GM23248 (cell line): Measurements from ENCODE around the gene XPO4. TPM values are rescaled to one million over a fixed set of nuclear protein-coding genes. Genes with fewer than 3 reads are reported as not detected.

ENCODE experiments used
- DNase-seq: peaks from one replicate; pipeline ENCODE4 v3.0.0-alpha.2; 2015
- H2AFZ ChIP-seq: fragments of 200-600 bp; sonication (generic); 2 replicates; pipeline ENCODE4 v1.6.1; 2016; ENCODE audit warnings: antibody characterized with exemption
- H3F3A ChIP-seq: fragments of 200-600 bp; sonication (generic); 2 replicates; pipeline ENCODE4 v1.6.1; 2016; ENCODE audit warnings: mild to moderate bottlenecking, antibody characterized with exemption, mixed run types; ENCODE audit not compliant: insufficient read depth
- H3K27ac ChIP-seq: fragments of 200-600 bp; sonication (generic); 2 replicates; pipeline ENCODE4 v1.5.1; 2016; ENCODE audit warnings: mild to moderate bottlenecking
- H3K27me3 ChIP-seq: fragments of 200-600 bp; sonication (generic); replicated peaks from 2 replicates; pipeline ENCODE4 v1.6.1; 2016; ENCODE audit warnings: mild to moderate bottlenecking; ENCODE audit not compliant: insufficient read depth
- H3K36me3 ChIP-seq: fragments of 200-600 bp; sonication (generic); 2 replicates; pipeline ENCODE4 v1.6.1; 2016; ENCODE audit warnings: low read depth, mild to moderate bottlenecking
- H3K4me1 ChIP-seq: fragments of 200-600 bp; sonication (generic); 2 replicates; pipeline ENCODE4 v1.6.1; 2016; ENCODE audit warnings: mild to moderate bottlenecking; ENCODE audit not compliant: insufficient read depth
- H3K4me2 ChIP-seq: fragments of 200-600 bp; sonication (generic); one replicate; pipeline ENCODE4 v1.6.1; 2016; ENCODE audit warnings: mild to moderate bottlenecking; ENCODE audit not compliant: unreplicated experiment
- H3K4me3 ChIP-seq: fragments of 200-600 bp; sonication (generic); 2 replicates; pipeline ENCODE4 v1.5.1; 2016; ENCODE audit warnings: mild to moderate bottlenecking
- H3K79me2 ChIP-seq: fragments of 200-600 bp; sonication (generic); 2 replicates; pipeline ENCODE4 v1.6.1; 2016; ENCODE audit warnings: mild to moderate bottlenecking; ENCODE audit not compliant: insufficient read depth
- H3K9ac ChIP-seq: fragments of 200-600 bp; sonication (generic); 2 replicates; pipeline ENCODE4 v1.6.1; 2016; ENCODE audit warnings: mild to moderate bottlenecking
- H3K9me2 ChIP-seq: fragments of 200-600 bp; sonication (generic); 2 replicates; pipeline ENCODE4 v1.6.1; 2016; ENCODE audit warnings: mixed run types, mild to moderate bottlenecking, moderate library complexity; ENCODE audit not compliant: insufficient read depth
- H3K9me3 ChIP-seq: fragments of 200-600 bp; sonication (generic); one replicate; pipeline ENCODE4 v1.6.1; 2017; ENCODE audit warnings: low read depth
- H4K20me1 ChIP-seq: fragments of 200-600 bp; sonication (generic); 2 replicates; pipeline ENCODE4 v1.6.0; 2016; ENCODE audit not compliant: insufficient read depth
- EZH2 ChIP-seq: fragments of 200-600 bp; sonication (generic); IDR thresholded peaks from 2 replicates; pipeline ENCODE4 v1.6.1; 2018; ENCODE audit warnings: antibody characterized with exemption, mild to moderate bottlenecking; ENCODE audit not compliant: insufficient read depth, poor library complexity, severe bottlenecking
- EZH2phosphoT487 ChIP-seq: fragments of 200-600 bp; sonication (generic); IDR thresholded peaks from 2 replicates; pipeline ENCODE4 v1.6.1; 2018; ENCODE audit warnings: antibody characterized with exemption, moderate library complexity, mild to moderate bottlenecking, low read depth; ENCODE audit not compliant: insufficient read depth
- WGBS, 2 experiments: methylation state at CpG; one replicate each; pipeline ENCODE4 v1.1.6; 2015 to 2017; ENCODE audit warnings: low lambda C conversion rate in 2 of 2, low coverage in 1 of 2; ENCODE audit errors: missing lambda C conversion rate in 2 of 2; 5-methylcytosine and 5-hydroxymethylcytosine counted together
- in situ Hi-C: fragments of 300-500 bp; cut with MboI; formaldehyde crosslinking; loops from 2 replicates; pipeline ENCODE4 v1.15.0; 2020
- polyA plus RNA-seq: library from polyadenylated mRNA; unstranded; fragments of >200 nt; fragmentation: Nextera tagmentation; extraction: Ambion mirVana; gene quantifications from 2 replicates; pipeline ENCODE4 v1.2.1, GENCODE V29; 2016
- total RNA-seq: library from RNA; depleted of rRNA; stranded (reverse); fragments of >200 nt; shearing (Covaris generic); gene quantifications from 2 replicates; pipeline ENCODE4 v1.2.3, GENCODE V29; 2014

XPO4 gene
- total and polyA plus RNA-seq, 2 experiments from 2014 or later, result 4.9 to 15.0 TPM

DNA sequence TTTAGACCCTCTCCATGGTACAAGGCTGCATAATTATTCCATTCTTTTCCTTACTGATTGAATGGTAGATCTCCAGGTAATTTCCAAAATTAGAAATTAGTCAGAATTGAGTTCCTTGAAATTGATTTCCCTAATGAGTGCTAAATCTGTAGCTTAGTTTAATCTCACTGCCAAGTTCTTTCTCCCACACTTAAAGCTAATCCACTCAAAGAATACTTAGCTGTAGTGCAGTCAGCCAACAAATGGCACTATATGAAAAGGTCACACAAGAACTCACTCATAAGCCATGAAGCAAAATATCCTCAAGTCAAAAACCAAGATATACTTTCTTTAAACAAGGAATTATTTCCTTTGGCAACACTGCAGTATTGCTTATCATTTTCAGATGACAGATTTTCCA lies 62.0 kb downstream of the XPO4 start:
- Histone ChIP-seq H2AFZ (no peak overlapping the region), H4K20me1 (no peaks in the 10 kb centered on the region), H3K9ac (no peak overlapping the region), H3F3A (no peaks in the 10 kb centered on the region), H3K36me3 (peaks cover 26% of the 10 kb centered on the region), H3K4me3 (no peak overlapping the region), H3K9me2 (no peaks in the 10 kb centered on the region), H3K4me1 (no peaks in the 10 kb centered on the region), H3K4me2 (no peak overlapping the region), H3K79me2 (peaks cover 18% of the 10 kb centered on the region; the same call in 1 of the 2 replicates), H3K27me3 (no peaks in the 10 kb centered on the region), H3K27ac (no peak overlapping the region), H3K9me3 (no peaks in the 10 kb centered on the region)
- no peak for DNase-seq
- in situ Hi-C loops, result loop anchor here (25.0 kb wide), 1 partner anchor 653 kb away; the partner anchor contains the start of gene GJB2
- TF ChIP-seq EZH2phosphoT487, result no peak
- TF ChIP-seq EZH2, result no peak

DNA sequence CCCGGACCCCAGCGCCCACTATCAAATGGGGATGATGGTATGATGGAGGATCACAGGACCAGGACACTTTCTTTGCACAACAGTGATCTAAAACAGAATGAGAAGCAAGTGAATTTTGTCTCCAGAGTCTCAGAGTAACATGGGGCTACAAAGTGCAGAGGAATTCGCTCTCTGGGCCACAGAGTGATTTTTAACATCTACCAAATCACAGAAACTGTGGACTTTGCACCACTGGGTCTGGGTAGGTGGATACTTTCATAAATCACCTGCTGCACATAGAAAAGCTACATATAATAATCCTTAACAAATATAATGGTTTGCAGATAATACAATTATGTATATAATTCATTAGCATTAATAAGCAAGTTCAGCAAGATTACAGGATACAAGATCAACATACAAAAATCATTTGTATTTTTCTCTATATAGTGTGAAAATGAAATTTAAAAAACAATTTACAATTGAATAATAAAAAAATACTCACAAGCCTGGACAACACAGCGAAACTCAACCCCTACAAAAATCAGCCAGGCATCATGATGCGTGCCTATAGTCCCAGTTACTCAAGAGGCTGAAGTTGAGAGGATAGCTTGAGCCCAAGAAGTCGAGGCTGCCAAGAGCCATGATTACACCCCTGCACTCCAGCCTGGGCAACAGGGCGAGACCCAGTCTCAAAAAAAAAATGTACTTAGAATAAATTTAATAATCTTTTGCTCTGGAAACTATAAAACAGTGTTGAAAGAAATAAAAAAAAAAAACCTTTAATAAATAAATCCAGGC lies 68.5 kb downstream of the XPO4 start:
- in situ Hi-C loops, result loop anchor here (10.0 to 25.0 kb wide), 2 partner anchors 339 to 647 kb away; partner anchors contain the start of gene GJB2
- no peaks in the 10 kb centered on the region for H3K4me1 ChIP-seq
- no peaks in the 10 kb centered on the region for H3K9me2 ChIP-seq
- H3K9ac ChIP-seq, result no peak overlapping the region
- H3K27me3 ChIP-seq, result no peaks in the 10 kb centered on the region
- DNase-seq, result no peak
- H3K79me2 ChIP-seq, result 0 out of 2 replicates have a peak, but pooled peaks cover 9% of the 10 kb centered on the region
- H2AFZ ChIP-seq, result no peak overlapping the region
- no peaks in the 10 kb centered on the region for H3F3A ChIP-seq
- 97% methylated on average over 7 of the region's 7 CpGs for WGBS, 2 experiments
- TF ChIP-seq EZH2 (no peak), EZH2phosphoT487 (no peak)
- H4K20me1 ChIP-seq, result no peaks in the 10 kb centered on the region
- H3K9me3 ChIP-seq, result no peaks in the 10 kb centered on the region
- no peak overlapping the region for H3K4me2 ChIP-seq
- H3K4me3 ChIP-seq, result no peak overlapping the region
- peaks cover 7% of the 10 kb centered on the region; the same call in 1 of the 2 replicates for H3K36me3 ChIP-seq
- no peak overlapping the region for H3K27ac ChIP-seq

DNA sequence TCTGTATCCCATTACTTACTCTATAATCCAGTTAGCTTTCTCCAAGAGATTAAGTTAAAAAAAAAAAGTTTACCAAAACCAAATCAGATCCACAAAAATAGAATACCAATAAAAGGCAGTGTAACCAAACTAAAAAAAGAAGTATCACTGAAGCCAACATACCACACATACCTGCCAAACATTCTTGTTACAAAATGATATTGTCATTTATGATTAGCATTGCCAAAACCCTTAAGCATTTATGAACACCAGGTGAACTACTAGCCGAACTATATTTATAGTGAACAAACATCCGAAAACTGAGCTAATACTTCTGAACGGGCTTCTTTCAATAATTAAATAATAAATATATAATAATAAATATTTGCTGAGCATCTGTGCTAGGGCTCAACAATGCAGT lies 69.7 kb downstream of the XPO4 start:
- Histone ChIP-seq H3K4me2 (no peak overlapping the region), H2AFZ (no peak overlapping the region), H3K9ac (no peak overlapping the region), H3K9me2 (no peaks in the 10 kb centered on the region), H3F3A (no peaks in the 10 kb centered on the region), H3K4me3 (no peak overlapping the region), H3K79me2 (0 out of 2 replicates have a peak, but pooled peaks cover 9% of the 10 kb centered on the region), H3K4me1 (peaks cover 4% of the 10 kb centered on the region; the same call in 1 of the 2 replicates), H3K27me3 (no peaks in the 10 kb centered on the region), H4K20me1 (no peaks in the 10 kb centered on the region), H3K36me3 (peaks cover 7% of the 10 kb centered on the region; the same call in 1 of the 2 replicates), H3K9me3 (no peaks in the 10 kb centered on the region), H3K27ac (no peak overlapping the region)
- TF ChIP-seq EZH2phosphoT487 (no peak), EZH2 (no peak)
- no peak for DNase-seq
- in situ Hi-C loops, result loop anchor here (10.0 to 25.0 kb wide), 2 partner anchors 338 to 646 kb away; partner anchors contain the start of gene GJB2
- WGBS, 2 experiments, result 96 to 100% methylated on average over 3 of the region's 3 CpGs

DNA sequence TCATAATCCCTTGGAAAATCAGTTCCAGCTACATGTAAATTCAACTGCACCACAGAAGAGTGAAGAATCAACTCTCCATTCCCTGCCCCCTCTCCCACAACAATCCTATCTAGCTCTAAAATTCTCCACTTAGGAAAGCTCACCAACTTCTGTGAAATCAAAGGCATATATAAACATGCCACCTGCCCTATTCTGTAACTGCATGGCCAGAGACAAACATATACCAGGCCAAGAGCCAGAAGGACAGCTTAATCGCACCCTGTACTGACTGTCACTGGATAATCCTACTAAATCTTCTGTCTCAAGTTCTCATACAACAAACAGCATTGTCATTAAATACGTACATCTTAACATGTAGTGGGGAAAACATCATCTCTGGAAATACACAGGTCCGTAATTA lies 70.6 kb downstream of the XPO4 start:
- no peaks in the 10 kb centered on the region for H4K20me1 ChIP-seq
- peaks cover 11% of the 10 kb centered on the region for H3K4me1 ChIP-seq
- no peak overlapping the region for H2AFZ ChIP-seq
- H3K9me2 ChIP-seq, result no peaks in the 10 kb centered on the region
- no peak overlapping the region for H3K27ac ChIP-seq
- no peak for DNase-seq
- H3K9me3 ChIP-seq, result no peaks in the 10 kb centered on the region
- H3K4me2 ChIP-seq, result no peak overlapping the region
- 0 out of 2 replicates have a peak, but pooled peaks cover 7% of the 10 kb centered on the region for H3F3A ChIP-seq
- no peaks in the 10 kb centered on the region for H3K27me3 ChIP-seq
- H3K4me3 ChIP-seq, result no peak overlapping the region
- no peak for TF ChIP-seq EZH2phosphoT487
- WGBS, 2 experiments, result 97 to 98% methylated on average over 3 of the region's 3 CpGs
- H3K9ac ChIP-seq, result no peak overlapping the region
- H3K36me3 ChIP-seq, result peaks cover 7% of the 10 kb centered on the region; the same call in 1 of the 2 replicates
- H3K79me2 ChIP-seq, result 0 out of 2 replicates have a peak, but pooled peaks cover 9% of the 10 kb centered on the region
- in situ Hi-C loops, result loop anchor here (10.0 to 25.0 kb wide), 2 partner anchors 337 to 645 kb away; partner anchors contain the start of gene GJB2
